Activated CD4-positive, alpha-beta T cell treated with anti-CD3 and anti-CD28 coated beads, Interleukin-2, amount 50 U/mL, for 1 hour (primary cell): ENCODE measurements around the gene ALAS1.
A peak's percentile ranks its signal among the peaks of the same experiment; 100 is the strongest.

Experiments used
- DNase-seq: peaks from one replicate; pipeline ENCODE4 v3.0.0-alpha.2; 2020

Gene ALAS1

DNA sequence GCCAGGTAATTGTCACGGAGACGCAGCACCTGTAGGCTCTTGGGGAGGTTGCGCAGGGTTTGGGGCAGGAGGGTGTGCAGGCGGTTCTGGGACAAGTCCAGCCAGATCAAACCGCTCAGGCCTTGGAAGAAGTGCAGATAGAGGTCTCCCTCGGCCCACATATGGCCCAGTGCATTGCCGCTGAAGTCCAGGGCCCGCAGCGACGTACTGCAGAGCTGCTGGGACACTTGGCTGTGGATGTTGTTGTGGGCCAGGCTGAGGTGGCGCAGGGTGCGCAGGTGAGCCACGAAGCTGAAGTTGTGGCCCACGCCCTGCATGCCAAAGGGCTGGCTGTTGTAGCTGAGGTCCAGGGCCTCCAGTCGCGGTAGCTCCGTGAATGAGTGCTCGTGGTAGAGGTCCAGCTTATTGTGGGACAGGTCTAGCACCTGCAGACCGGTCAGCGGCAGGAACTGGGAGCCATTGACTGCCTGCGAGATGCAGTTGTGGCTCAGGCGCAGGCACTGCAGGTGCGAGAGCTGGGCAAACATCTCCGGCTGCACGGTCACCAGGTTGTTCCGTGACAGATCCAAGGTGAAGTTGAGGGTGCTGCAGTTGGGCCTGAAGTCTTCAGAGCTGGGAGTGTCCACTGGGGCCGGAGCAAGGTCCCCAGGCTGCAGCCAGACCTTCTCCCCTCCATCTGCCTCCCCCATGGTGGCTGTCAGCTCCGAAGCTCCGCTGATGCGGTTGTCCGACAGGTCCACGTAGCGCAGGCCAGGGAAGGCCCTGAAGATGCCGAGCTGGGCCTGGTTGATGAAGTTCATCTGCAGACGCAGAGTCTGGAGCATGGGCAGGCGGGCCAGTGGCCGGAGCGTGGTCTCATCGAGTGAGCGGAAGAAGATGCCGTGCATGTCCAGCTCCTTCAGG is 24.6 kb downstream of the ALAS1 start:
- DNase-seq = no peak

DNA sequence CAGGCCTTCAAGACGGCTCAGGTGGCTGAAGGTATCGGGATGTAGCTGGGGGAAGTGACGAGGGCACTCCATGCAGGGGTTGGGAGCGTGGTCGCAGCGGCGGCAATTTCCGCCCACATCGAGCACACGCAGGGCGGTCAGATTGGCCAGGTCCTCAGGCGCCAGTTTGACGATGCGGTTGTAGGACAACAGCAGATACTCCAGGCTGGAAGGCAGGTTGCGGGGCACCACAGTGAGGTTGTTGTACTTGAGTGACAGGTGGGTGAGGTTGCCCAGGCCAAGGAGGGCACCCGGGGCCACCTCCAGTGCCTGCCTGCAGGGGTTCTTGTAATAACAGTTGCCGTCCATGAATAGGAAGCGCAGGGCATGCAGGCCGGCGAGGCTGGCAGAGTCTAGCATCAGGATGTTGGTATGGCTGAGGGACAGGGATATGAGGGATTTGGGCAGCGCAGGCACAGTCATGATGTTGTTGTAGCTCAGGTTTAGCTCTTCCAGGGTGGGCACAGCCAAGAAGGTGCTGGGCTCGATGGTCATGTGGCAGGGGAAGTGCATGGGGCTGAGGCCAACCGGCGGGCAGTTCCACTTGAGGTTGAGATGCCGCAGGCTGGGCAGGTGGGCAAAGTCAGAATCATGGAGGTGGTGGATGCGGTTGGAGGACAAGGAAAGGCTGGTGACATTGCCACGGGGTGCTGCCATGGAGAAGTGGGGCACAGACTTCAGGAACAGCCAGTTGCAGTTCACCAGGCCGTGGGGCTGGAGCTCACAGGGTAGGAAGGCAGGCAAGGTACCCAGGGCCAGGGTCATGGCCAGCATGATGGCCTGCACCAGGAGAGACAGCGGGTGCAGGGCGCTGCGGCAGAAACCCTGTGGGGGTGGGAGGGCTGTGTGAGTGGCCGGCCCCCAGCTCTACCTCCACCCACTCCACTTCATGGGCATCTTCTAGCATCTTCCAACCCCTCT is 25.8 kb downstream of the ALAS1 start:
- no peak for DNase-seq

DNA sequence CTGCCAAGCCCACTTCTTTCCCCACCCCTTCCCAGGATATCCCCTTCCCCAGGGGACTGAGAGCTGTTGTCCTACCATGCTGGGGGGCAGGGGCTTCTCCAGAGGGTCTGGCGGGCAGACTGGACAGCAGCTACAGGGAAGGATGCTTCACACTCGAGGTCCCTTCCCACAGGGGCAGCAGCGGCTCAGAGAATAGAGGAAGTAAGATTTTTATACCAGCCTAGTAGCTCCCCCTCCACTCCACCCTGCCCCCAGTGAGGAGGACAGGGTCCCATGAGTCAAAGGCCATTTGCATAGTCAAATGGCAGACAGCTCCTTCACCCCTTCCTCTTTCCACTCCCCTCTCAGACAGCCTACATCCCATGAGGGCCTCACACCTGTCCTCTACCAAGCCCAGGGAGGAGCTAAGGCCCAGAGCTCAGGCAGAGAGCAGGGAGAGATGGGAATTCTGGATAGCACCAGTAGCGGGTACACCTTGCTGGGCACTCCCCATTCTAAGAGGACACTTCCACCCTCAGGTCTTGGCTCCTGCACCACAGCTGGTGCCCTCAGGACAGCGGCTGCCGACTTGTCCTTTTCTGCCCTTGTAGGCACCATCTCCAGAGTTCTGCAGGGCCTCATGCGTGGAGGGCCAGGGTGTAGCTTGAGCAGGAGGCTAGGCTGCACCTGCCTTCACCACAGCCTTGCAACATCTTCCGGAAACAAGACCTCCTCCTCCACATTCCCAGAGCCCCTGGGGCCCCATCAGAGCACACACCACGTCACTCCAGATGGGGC is 27.7 kb downstream of the ALAS1 start, which contains the start of gene TLR9:
Gene TLR9 (minus strand): TSS at position 194 of the 777 bp plus-strand sequence. CDS start 116 bp downstream, at position 78.
- DNase-seq = no peak

DNA sequence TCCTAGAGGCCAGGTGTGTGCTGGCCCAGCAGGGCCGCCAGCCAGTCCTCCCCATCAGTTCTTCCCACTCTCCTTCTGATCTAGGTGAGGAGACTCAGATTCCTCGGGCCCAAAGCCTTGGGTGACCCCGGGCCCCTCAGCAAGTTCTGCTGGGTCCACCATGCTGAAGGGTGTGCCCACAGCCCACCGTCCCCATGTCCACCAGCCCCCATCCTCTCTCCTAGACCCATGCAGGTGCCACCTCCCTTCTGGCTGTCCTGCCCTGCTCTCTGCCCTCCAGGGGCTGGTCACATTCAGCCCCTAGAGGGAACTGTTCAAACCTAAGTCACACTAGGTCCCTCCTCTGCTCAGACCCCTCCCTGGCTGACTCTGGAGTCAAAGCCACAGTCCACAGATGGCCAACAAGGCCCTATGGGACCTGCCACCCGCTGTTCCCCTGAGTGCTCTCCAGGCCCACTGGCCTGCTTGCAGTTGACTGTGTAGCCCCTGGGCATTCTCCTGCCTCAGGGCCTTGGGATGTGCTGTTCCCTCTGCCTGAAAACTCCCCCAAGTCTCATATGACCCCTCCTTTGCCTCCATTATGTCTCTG is 28.4 kb downstream of the ALAS1 start:
- no peak for DNase-seq

DNA sequence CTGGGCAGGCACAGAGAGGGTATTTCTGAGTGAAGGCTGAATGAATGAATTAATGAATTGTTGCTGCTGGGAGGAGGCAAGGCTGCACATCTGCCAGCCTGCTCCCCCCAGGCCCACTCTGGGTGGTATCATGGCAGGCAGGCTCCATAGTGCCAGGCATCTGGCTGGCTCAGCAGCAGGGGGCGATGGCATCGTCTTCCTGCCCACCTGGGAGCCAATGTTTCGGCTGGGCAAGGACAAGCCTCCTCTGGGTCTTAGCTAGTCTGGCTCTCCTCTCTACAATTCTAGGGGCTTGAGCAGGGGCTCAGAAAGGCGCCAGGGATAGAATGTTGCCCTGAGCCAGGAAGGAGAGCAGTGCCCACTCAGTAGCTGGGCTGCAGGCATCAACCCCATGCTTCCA is 29.2 kb downstream of the ALAS1 start:
- DNase-seq = no peak

DNA sequence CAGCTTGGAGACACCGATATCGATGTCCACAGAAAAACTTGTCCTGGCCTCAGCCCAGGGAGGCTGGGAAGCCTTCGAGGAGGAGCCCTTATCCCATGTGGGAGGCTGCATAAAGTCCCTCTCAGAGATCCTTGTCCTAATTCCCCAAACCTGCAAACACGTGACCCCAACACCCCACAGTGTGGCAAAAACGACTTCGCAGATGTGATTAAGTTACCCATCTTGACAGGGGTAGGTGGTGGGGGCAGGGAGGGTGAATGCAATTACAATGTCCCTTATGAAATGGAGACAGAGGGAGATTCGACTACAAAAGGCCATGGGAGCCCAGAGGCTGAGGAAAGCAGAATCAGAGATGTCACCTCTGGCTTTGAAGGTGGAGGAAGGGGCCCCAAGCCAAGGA is 29.8 kb downstream of the ALAS1 start:
- no peak for DNase-seq

DNA sequence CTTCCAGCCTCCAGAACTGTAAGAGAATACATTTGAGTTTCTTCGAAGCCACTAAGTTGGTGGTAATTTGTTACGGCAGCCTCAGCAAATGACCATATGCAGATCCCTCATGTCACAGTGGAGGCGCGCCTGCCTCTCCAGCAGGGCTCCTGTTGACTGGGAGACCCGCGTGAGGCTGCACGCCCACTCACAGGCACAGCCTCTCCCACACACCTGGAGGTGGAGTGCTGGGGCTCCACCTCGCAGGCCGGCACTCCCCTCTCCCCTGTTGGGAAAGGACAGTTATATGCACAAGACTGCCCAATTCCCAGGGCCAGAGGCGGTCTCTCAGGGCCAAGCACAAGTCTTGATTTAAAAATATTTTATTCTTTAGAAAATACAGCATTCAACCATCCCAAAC is 30.3 kb downstream of the ALAS1 start:
- no peak for DNase-seq

DNA sequence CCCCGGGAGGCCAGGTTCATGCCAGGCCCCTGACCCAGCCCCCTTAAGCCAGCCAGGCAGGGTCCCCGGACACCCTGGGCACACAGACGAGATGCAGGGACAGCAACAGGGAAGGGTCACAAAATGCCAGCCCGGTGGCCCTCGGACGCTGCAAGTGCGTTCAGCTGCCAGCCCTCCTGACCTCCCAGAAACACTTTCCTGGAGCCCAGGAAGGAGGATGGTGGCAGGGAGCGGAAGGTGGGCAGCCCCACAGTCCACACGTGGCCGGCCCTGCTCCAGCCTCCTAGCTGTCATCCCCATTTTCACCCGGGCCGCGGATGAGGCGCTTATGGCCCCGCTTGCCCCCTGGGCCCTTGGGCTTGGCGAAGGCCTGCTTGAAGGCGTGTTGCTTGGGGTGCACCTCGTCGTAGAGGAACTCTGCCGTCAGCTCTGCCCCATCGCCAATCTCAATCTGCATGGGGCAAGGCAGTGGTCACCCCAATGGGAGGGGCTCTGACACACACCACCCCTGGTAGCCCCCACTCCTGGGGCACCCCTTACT is 30.9 kb downstream of the ALAS1 start:
- no peak for DNase-seq

DNA sequence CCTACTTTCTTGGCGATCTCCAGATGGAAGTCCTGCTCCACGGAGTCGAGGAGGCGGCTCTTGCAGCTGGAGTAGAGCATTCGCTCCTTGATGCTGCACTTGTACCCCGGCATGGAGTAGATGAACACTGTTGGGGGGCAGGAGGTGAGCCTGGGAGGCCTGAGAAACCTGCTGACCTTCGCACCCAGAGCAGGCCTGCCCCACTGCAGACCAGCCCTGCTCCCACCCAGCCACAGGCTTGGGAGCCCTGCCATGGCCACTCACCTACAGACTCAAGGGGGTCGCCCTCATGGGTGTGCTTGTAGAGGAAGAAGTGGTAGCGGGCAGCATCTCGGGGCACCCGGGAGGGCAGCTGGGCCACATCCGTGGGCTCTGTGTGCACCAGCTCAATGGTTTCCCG is 31.7 kb downstream of the ALAS1 start:
- DNase-seq = no peak

DNA sequence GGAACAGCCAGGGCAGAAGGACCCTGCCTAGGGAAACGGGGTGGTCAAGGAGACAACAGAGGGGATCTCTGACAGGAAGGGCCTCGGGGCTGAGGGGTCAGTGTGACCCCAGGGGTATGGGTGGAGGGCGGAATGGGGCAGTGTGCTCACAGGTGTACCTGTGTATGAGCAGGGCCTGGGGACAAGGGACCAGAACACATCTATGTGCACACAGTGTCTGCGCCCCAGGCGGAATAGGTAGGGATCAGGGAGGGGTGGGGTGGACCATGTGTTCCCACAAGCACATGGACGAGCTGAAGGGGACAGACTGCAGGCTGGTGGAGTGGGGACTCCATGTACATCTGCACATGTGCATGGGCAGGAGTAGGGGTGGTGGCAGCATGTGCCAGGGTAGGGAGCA is 32.5 kb downstream of the ALAS1 start:
- no peak for DNase-seq

DNA sequence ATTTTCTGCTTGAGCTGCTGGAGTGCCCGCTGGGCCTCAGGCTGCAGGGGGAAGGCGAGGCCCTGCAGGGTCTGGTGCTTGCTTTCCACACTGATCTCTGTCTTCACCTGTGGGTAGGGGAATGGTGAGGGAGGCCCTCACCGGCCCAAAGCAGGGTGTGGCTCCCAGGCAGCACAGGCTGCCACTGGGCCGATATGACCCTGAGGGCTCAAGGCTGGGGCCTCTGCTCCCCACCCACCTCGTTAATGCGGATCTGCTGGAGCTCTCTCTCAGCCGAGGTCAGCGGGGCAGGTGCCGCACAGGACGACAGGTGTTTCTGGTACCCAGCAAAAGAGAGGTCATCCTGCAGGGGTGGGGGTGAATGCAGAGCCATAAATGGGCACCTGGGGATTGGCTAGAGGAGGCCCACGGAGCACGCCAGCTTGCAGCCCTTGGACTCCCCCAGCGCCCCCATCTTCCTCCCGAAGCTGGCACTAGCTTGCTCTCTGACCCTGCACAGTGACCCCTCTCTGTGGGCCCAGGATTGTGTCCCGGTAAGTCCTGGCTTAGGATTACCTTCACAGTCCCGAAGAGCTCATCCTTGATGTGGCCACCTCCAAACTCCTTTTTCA is 33.0 kb downstream of the ALAS1 start:
- no peak for DNase-seq

DNA sequence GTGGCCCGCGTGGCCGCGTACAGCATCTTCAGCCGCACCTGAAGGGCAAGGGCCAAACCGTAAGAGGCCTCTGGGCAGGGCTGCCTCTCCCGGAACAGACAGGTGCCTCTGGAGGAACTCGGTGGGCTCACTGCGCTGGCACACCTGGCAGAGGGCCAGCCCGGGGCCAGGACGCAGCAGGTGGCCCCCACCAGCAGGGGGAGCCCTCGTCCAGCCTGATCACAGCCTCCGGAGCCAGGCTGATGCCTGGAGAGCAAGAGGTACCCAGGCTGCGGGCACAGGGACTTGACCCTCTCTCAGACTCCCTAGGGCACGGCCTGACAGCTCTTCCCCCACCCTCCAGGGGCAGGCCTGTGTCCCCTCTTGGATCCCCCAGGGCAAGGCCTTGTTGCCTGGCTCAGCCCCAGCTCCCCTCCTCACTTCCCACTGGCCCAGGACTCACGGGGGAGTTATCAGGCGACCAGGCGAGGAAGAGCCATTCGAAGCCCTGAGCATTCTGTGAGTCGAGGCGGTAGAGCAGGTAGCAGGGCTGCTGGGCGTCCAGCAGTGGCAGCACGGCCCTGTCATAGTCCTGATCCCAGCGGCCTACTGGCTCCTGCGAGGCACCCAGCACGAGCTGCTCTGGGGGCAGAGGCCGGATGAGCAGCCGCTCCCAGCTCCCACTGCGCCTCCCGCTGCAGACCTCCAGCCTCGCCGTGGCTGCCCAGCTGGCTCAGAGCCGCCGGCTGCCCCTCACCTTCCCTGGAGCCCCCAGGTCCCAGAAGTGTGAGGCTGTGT is 33.7 kb downstream of the ALAS1 start:
- DNase-seq = peak; percentile 92

DNA sequence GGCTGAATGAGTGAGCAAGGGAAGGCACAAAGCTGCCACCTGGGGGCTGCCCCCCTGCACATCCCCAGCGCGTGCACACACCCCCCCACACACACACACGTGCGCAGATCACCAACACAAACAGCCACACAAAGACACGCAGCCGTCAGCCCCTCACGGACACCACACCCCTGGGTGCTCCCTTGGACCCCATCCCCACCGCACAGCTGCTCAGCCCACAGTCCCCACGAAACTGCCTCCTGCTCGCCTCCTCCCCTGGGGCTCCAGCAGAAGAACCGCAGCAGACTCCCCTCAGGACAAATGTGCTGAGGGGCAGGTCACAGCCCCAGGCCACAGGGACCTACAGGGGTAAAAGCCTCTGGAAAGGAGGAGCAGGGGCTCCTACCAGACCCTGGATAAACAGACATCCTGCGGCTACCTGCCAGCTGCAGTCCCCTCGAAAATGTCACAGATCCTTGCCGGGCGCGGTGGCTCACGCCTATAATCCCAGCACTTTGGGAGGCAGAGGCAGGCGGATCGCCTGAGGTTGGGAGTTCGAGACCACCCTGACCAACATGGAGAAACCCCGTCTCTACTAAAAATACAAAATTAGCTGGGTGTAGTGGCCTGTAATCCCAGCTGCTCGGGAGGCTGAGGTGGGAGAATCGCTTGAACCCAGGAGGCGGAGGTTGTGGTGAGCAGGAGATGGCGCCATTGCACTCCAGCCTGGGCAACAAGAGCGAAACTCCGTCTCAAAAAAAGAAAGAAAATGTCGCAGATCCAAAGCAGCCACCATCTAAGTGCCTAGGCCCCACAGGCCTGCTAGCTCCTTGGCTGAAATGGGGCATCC is 34.5 kb downstream of the ALAS1 start:
- peak; percentile 45 for DNase-seq

DNA sequence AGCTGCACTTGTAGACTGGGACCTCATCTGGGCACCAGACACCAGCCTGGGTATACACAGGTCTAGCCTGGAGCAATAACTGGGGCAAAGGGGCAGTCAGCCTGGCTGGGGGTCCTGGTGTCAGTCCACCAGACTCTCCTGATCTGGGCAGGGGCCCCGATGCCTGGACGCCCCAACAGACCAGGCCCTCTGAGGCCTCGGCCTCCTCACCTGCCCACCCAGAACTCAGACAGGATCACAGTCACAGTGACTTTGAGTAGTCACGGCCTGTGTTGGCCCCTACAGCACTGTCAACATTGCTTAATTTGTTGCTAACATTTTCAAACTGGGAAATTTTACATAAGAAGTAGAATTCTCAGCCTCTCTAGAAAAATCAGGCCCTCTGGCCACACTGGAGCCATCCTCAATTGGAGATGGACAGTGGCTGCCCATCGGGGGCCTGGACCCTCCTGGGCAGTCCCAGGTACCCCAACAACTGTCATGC is 35.2 kb downstream of the ALAS1 start:
- no peak for DNase-seq

DNA sequence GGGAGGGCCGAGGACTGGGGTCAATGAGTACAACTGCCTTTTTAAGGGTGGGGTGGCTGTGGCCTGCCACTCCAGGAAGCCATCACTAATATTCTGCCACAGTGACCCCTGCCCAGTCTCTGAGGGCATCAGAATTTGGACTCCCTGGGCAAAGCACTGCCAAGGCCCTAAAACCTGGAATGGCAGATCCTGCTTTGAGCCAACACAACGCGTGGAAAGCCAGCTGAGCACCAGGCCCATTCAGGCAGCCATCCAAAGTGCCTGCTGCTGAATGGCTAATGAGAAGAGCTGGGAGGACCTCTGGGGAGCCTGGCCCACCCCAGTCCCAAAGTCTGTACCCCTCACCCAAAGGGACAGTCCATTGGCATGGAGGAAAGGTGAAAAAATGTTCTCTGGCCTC is 36.0 kb downstream of the ALAS1 start:
- no peak for DNase-seq

DNA sequence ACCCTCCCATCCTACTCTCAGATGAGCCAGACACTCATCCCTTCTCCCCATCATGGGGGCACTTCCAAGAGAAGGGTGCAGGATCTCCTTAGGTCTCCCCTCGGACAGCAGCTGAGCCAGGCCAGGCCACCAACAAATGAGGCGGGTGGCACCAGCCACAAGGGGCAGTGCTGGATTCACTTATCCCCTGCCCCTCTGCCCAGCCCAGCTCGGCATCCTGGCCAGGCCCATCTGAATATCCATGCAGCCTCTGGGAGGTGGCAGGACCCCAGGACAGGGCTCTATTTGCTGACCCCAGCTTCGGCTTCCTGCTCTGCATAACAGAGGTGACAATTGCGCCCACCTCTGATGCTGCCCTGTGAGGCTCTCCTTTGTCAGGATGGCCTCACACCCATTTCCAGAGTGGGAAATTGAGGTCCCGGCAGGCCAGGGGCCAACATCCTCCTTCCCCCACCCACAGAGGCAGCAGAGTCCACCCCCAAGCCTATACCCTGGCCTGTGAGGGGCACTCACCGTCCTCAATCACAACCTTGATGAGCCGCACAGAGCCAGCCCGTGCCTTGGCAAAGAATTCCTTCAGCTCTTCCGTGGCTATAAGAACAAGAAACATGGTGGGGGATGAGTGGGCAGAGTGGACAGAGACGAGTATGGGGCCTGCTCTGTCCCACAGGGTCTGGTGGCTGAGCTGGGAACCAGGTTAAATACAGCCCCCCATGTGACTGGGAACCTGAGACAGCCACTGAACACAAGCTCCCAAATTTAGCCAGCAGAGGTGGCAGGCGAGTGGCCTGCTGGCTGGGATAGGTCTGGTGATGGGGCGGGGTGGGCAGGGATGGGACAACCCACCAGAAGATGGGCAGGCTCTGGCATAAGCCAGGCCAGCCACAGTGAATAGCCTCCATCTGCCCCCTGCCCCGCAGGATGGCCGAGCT is 36.8 kb downstream of the ALAS1 start:
- DNase-seq = no peak

DNA sequence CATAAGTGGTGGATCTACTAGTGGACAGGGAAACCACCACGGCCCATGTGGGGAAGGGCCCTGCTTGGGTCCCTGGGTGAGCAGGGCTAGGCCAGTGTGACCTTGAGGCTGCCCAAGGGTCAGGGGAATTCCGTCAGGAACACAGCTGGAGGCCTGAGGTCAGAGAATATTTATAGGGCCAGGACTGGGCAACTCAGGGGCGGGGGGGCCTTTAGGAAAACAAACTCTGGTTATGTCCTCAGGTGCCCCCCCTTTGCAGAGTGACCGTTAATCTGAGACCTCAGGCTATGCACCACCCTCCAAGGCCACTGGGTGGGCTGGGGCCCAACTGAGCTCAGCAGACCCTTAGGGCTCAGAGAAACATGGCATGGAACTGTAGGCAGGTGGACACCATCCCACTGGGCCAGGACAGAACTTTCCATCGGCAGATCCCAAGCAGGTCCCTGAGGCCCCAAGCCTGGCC is 38.5 kb downstream of the ALAS1 start:
- no peak for DNase-seq

DNA sequence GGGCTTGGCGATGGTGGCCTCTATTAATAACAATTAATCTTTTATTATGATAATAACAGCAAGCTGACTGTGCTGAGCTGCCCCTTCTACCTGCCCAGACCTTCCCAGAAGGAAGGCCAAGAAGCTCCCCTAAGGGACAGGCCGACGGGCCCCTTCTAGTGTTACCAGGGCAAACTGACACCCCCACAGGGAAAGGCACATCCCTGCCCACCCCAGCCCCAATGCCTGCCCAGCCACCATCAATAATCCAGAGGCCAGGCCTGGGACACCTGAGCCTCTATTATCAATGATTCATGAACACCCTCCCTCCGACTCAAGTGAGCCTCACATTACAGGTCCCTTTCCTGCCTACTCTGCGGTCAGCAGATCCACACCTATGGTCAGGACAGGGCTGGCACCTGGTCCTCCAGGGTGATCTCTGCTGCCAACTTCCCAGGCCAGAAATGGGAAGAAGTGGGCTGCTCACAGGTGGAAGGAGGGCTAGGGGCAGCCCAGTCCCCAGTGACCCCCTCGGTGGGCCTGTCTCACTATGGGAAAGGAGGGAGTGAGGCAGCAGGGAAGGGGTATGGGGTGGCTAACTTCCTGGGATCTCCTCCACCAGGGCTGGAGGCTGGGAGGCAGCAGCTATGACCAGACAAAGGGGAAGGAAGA is 39.2 kb downstream of the ALAS1 start:
- DNase-seq = no peak
